ENCODE measurements around the gene FBLN2.

- no peak for TF ChIP-seq CTCF (IDR thresholded peaks at IDR 0.05)
- TF ChIP-seq POLR2A (IDR thresholded peaks at IDR 0.05) = no peak
These were observed 62.3 kb downstream of the FBLN2 start for GRCh38 chr3:13611221-13611620.
